Tibial artery (tissue), 4 donors: ENCODE measurements around the gene LARGE1.

Experiments
- DNase-seq, 2 donors: peaks; one replicate each; pipeline ENCODE4 v3.0.0-alpha.2; 2019
- H3K27ac ChIP-seq, 2 donors: fragments of 200-600 bp; sonication (generic) in 1 of 2; 1 replicate in 1 of 2; 2 replicates in 1 of 2; pipeline ENCODE4 v1.5.1; 2018 to 2019; ENCODE audit warnings: mild to moderate bottlenecking in 1 of 2
- H3K27me3 ChIP-seq, 2 donors: fragments of 200-600 bp; sonication (generic) in 1 of 2; one replicate each; pipeline versions ENCODE4 v1.5.1 to v1.6.0; 2016 to 2019
- H3K36me3 ChIP-seq, 3 donors: fragments of 200-600 bp; sonication (generic) in 2 of 3; one replicate each; pipeline ENCODE4 v1.5.1; 2016 to 2019; ENCODE audit warnings: mild to moderate bottlenecking in 2 of 3
- H3K4me1 ChIP-seq, 4 donors: fragments of 200-600 bp; sonication (generic) in 2 of 4; 1 replicate in 3 of 4; 2 replicates in 1 of 4; pipeline ENCODE4 v1.5.1; 2016 to 2019
- H3K4me3 ChIP-seq, 2 donors: fragments of 200-600 bp; sonication (generic) in 1 of 2; 1 replicate in 1 of 2; 2 replicates in 1 of 2; pipeline ENCODE4 v1.5.1; 2018 to 2019; ENCODE audit warnings: mild to moderate bottlenecking in 2 of 2
- H3K9me3 ChIP-seq, 3 donors: fragments of 200-600 bp; sonication (generic) in 1 of 3; one replicate each; pipeline ENCODE4 v1.5.1; 2016 to 2019
- CTCF ChIP-seq, 2 experiments: fragments of 200-600 bp in 1 of 2; fragments of 450-650 bp in 1 of 2; IDR thresholded peaks; one replicate each; pipeline ENCODE4 v1.5.1; 2017 to 2019; ENCODE audit warnings: antibody characterized with exemption in 2 of 2, mild to moderate bottlenecking in 1 of 2, moderate library complexity in 1 of 2
- intact Hi-C: fragments of 100-400 bp; cut with DNase I; formaldehyde crosslinking; loops from one replicate; pipeline ENCODE4 v1.15.0; 2023; ENCODE audit warnings: low total_unique reads

The LARGE1 gene

DNA sequence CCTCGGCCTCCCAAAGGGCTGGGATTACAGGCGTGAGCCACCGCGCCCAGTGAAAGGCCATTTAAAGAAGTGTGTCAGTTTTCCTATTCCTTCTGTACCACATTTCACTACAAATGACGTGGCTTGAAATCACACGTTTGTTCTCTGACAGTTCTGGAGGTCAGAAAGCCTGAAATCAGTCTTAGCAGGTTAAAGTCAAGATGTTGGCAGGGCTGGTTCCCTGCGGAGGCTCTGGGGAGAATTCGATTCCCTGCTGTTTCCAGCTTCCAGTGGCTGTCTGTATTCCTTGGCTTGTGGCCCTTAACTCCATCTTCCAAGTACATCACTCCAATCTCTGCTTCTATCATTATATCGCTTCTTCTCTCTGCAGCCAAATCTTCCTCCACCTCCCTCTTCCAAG lies 383.2 kb downstream of the LARGE1 start:
- no peak for TF ChIP-seq CTCF (IDR thresholded peaks at IDR 0.05)
- no peak for DNase-seq
- Histone ChIP-seq H3K27ac (no peak overlapping the region), H3K4me3 (no peak overlapping the region), H3K4me1 (peaks cover 0 to 23% (median 12%) of the 10 kb centered on the region in 4 donors), H3K27me3 (no peaks in the 10 kb centered on the region), H3K36me3 (no peaks in the 10 kb centered on the region), H3K9me3 (no peaks in the 10 kb centered on the region)
- intact Hi-C loops, result no loop called here

DNA sequence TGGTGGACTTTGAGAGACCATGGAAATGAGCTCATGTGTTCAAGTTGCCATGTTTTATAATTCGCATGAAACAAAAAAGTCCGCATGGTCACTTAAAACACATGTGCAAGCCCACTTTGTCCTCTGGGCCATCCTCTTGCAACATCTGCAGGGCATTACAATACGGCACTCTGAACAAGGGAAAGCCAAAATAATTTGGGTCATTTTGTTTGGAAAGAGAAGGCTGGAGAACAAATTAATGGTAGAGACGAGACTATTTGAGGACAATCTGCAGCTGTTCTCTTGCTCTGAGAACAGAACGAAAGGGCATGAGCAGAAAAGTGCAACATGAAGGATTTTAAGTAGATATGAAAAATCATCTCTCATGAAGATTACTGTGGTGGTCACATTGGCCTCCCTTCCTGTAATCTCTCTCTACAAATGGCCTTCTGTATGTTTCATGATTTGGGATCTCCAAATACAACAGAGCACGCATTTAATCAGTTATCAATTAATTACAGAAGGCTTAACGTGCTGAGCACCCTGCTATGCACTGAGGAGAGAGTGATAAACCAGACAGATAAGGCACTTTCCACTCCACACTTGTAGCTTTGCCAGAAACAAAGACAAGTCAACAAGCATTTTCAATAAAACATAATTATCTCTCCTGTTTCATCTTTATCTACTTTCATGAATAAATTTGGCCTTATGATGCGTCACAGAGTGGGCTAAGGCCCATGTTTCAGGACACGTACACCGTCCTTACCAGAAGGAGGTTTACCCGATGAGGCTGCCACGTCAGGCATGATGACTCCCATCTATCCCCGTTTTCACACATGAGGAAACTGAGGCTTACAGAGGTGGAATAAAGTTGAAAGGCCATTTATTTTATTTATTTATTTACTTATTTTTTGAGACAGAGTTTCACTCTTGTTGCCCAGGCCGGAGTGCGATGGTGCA lies 384.1 kb downstream of the LARGE1 start:
- Histone ChIP-seq H3K4me1 (peaks cover 0 to 17% (median 12%) of the 10 kb centered on the region in 4 donors), H3K27ac (no peak overlapping the region), H3K27me3 (no peaks in the 10 kb centered on the region), H3K36me3 (no peaks in the 10 kb centered on the region), H3K4me3 (no peak overlapping the region), H3K9me3 (no peaks in the 10 kb centered on the region)
- no peak for TF ChIP-seq CTCF (IDR thresholded peaks at IDR 0.05)
- DNase-seq, result no peak
- intact Hi-C loops, result no loop called here

DNA sequence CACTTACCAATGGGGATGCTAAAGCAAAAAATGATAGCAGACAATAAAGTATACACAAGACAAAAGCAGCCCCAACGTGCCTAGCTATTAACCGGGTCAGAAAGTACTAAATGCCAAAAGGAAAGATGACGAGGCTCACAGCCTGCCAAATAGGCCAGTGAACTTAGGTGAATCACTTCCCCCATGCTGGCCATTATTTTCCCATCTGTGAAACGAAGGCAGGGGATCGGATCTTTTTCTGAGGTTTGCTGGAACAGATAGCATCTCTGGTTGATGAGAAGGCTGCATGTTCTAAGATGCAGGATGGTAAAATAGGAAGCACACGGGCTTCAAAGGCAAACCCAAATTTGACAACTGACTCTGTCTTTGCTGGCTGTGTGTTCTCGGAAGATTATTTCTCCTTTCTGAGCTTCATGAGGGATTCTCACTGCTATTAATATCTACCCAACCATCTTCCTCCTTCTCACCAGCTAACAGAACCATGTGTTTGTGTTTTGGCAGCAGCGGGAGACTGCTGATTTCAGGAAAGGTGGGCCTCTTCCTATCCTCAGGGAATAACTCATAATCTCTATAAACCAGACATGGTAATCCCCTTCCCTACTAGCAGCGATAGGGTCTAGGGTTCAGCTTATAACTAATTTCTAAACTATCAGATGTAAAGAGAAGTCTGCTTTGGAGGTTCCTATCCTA lies 390.7 kb downstream of the LARGE1 start:
- intact Hi-C loops, result no loop called here
- TF ChIP-seq CTCF (IDR thresholded peaks at IDR 0.05), result no peak
- no peak overlapping the region for H3K4me3 ChIP-seq
- no peaks in the 10 kb centered on the region for H3K36me3 ChIP-seq
- peaks cover 0 to 3% (median 0%) of the 10 kb centered on the region in 3 donors for H3K9me3 ChIP-seq
- no peak for DNase-seq
- H3K4me1 ChIP-seq, result no peaks in the 10 kb centered on the region
- H3K27ac ChIP-seq, result no peak overlapping the region
- no peaks in the 10 kb centered on the region for H3K27me3 ChIP-seq

DNA sequence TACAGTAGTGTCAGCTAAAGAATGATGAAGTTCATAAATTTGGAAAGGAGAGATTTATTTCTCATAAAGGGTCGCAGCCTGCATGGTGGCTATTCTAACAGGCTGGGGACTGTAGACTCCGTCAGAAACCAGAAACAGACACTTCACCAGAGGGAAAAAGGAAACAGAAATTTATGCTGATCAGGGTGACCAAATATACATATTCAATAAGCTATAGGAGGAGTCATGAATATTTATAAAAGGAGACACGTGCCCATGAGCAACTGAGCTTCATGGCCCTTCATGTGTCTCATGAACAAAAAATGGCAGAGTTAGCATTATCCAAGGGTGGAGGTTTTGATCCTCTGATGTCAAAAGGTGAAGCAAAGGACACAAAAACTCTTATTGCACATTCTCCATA lies 392.1 kb downstream of the LARGE1 start:
- Histone ChIP-seq H3K9me3 (peaks cover 0 to 3% (median 0%) of the 10 kb centered on the region in 3 donors), H3K27me3 (no peaks in the 10 kb centered on the region), H3K4me3 (no peak overlapping the region), H3K27ac (no peak overlapping the region), H3K36me3 (no peaks in the 10 kb centered on the region), H3K4me1 (no peaks in the 10 kb centered on the region)
- TF ChIP-seq CTCF (IDR thresholded peaks at IDR 0.05), result no peak
- DNase-seq, result no peak
- intact Hi-C loops, result no loop called here

DNA sequence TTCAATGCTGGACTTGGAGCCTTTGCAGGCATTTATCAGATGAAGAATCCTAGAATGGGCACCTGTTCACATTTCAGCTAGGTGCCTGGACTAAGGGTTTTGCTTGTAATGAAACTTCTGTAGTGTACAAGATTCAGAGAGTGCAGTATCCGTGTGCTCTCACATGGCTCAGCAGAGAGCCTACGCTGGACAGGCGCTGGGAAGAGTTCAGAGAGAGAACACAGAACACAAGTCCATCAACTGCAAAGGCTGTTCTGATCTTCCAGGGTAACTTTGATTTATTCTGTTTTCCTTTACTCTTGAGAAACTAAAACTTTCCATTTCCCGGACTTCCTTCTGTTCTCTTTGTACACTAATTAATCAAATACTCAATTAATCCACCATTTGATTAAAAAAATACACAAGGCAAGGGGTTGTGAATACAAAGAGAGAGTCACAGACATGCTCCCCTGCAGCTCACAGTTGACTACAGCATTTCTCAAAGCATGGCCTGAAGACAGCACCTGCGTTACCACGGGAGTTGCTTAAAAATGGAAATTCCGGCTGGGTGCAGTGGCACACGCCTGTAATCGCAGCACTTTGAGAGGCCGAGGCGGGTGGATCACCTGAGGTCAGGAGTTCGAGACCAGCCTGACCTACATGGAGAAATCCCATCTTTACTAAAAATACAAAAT lies 393.7 kb downstream of the LARGE1 start:
- Histone ChIP-seq H3K27ac (no peak overlapping the region), H3K4me1 (no peaks in the 10 kb centered on the region), H3K36me3 (no peaks in the 10 kb centered on the region), H3K27me3 (no peaks in the 10 kb centered on the region), H3K9me3 (peaks cover 0 to 5% (median 0%) of the 10 kb centered on the region in 3 donors), H3K4me3 (no peak overlapping the region)
- no peak for DNase-seq
- TF ChIP-seq CTCF (IDR thresholded peaks at IDR 0.05), result no peak
- intact Hi-C loops, result no loop called here
